Suprapubic skin (tissue), 4 donors: ENCODE measurements around the gene MYD88. TPM values are rescaled to one million over a fixed set of nuclear protein-coding genes. Genes with fewer than 3 reads are reported as not detected.

Experiments
- DNase-seq, 2 donors: peaks; one replicate each; pipeline ENCODE4 v3.0.0-alpha.2; 2019; ENCODE audit warnings: low spot score in 2 of 2
- H3K27ac ChIP-seq: fragments of 200-600 bp; sonication (generic); one replicate; pipeline ENCODE4 v1.5.1; 2019
- H3K27me3 ChIP-seq: fragments of 200-600 bp; sonication (generic); one replicate; pipeline ENCODE4 v1.5.1; 2019
- H3K36me3 ChIP-seq: fragments of 200-600 bp; sonication (generic); one replicate; pipeline ENCODE4 v1.5.1; 2019
- H3K4me1 ChIP-seq: fragments of 200-600 bp; sonication (generic); one replicate; pipeline ENCODE4 v1.5.1; 2019
- H3K4me3 ChIP-seq: fragments of 200-600 bp; sonication (generic); one replicate; pipeline ENCODE4 v1.5.1; 2019; ENCODE audit warnings: mild to moderate bottlenecking
- H3K9me3 ChIP-seq: fragments of 200-600 bp; sonication (generic); one replicate; pipeline ENCODE4 v1.5.1; 2019
- CTCF ChIP-seq, 2 donors: fragments of 200-600 bp in 1 of 2; fragments of 450-650 bp in 1 of 2; sonication (generic) in 1 of 2; IDR thresholded peaks; one replicate each; pipeline ENCODE4 v1.5.1; 2016 to 2019; ENCODE audit warnings: antibody characterized with exemption in 2 of 2, mild to moderate bottlenecking in 1 of 2, moderate library complexity in 1 of 2
- EP300 ChIP-seq: sonication (generic); formaldehyde crosslinking; IDR thresholded peaks from one replicate; pipeline ENCODE4 v1.6.1; 2017; ENCODE audit warnings: antibody characterized with exemption
- POLR2A ChIP-seq, 2 donors: fragments of 450-650 bp; IDR thresholded peaks; one replicate each; pipeline ENCODE4 v1.6.1; 2017; ENCODE audit warnings: antibody characterized with exemption in 2 of 2, mild to moderate bottlenecking in 2 of 2, moderate library complexity in 2 of 2
- POLR2AphosphoS5 ChIP-seq, 3 donors: sonication (generic); formaldehyde crosslinking; IDR thresholded peaks; one replicate each; pipeline ENCODE4 v1.6.1; 2017; ENCODE audit warnings: antibody characterized with exemption in 3 of 3
- WGBS: methylation state at CpG from one replicate; pipeline ENCODE4 v1.1.5; 2018; 5-methylcytosine and 5-hydroxymethylcytosine counted together
- total RNA-seq, 4 donors: library from RNA; depleted of rRNA; stranded (reverse); fragments of >200 nt; gene quantifications; one replicate each; pipeline ENCODE4 v1.1.0, GENCODE V29; 2016

The MYD88 gene
- total RNA-seq, 4 donors from 2014 or later, result 21.6 to 33.2 (median 28.1) TPM

GRCh38 chr3:38169027-38169317 lies 30.5 kb downstream of the MYD88 start:
- 42% methylated on average over 1 of the region's 1 CpG for WGBS
- H3K4me1 ChIP-seq, result peaks cover 39% of the 10 kb centered on the region
- no peak for DNase-seq
- TF ChIP-seq POLR2AphosphoS5 (IDR thresholded peaks at IDR 0.05) (no peak), EP300 (no peak), CTCF (IDR thresholded peaks at IDR 0.05) (no peak), POLR2A (IDR thresholded peaks at IDR 0.05) (no peak)
- no peaks in the 10 kb centered on the region for H3K36me3 ChIP-seq
- H3K4me3 ChIP-seq, result no peak overlapping the region
- H3K27ac ChIP-seq, result no peak overlapping the region
- no peaks in the 10 kb centered on the region for H3K9me3 ChIP-seq
- no peaks in the 10 kb centered on the region for H3K27me3 ChIP-seq

DNA sequence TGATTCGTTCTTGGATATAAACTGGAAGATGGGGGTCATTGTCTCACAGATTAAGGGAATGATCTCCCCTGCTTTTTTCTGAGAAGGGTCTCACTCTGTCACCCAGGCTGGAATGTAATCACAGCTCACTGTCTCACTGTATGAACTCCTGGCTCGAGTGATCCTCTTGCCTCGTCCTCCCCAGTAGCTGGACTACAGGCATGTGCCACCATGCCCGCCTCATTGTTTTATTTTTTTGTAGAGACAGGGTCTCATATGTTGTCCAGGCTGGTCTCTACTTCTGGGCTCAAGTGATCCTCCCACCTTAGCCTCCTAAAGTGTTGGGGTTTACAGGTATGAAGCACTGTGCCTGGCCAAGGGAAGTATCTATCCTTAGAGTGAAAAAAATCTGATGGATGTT lies 32.3 kb downstream of the MYD88 start:
- WGBS, result 85% methylated on average over 4 of the region's 4 CpGs
- no peak overlapping the region for H3K4me3 ChIP-seq
- H3K4me1 ChIP-seq, result peaks cover 35% of the 10 kb centered on the region
- TF ChIP-seq POLR2A (IDR thresholded peaks at IDR 0.05) (no peak), EP300 (no peak), CTCF (IDR thresholded peaks at IDR 0.05) (no peak)
- no peaks in the 10 kb centered on the region for H3K27me3 ChIP-seq
- DNase-seq, result no peak
- no peak overlapping the region for H3K27ac ChIP-seq
- no peaks in the 10 kb centered on the region for H3K9me3 ChIP-seq
- no peaks in the 10 kb centered on the region for H3K36me3 ChIP-seq

DNA sequence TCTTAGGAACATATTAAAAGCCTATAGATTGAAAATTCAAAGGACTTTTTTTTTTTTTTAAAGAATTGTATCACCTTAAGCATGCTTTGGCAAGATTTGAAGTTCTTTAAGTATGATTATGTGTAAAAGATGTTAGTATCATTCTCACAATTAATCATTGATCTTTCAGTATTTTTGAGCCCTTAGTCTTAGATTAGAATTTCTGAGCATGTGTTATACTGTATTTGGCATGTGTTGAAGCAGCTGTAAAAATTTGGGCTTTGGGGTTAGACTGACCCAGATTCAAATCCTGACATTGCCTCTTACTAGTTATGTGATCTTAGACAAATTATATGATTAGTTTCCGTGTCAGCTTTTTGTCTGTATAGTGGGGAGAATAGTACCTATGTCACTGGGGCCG lies 33.2 kb downstream of the MYD88 start:
- no peaks in the 10 kb centered on the region for H3K27me3 ChIP-seq
- no peak overlapping the region for H3K4me3 ChIP-seq
- no peak for DNase-seq
- no peak overlapping the region for H3K27ac ChIP-seq
- H3K9me3 ChIP-seq, result no peaks in the 10 kb centered on the region
- 76% methylated on average over 2 of the region's 2 CpGs for WGBS
- H3K4me1 ChIP-seq, result peaks cover 28% of the 10 kb centered on the region
- no peak for TF ChIP-seq EP300
- TF ChIP-seq POLR2AphosphoS5 (IDR thresholded peaks at IDR 0.05), result no peak
- no peak for TF ChIP-seq POLR2A (IDR thresholded peaks at IDR 0.05)
- no peak for TF ChIP-seq CTCF (IDR thresholded peaks at IDR 0.05)
- no peaks in the 10 kb centered on the region for H3K36me3 ChIP-seq

DNA sequence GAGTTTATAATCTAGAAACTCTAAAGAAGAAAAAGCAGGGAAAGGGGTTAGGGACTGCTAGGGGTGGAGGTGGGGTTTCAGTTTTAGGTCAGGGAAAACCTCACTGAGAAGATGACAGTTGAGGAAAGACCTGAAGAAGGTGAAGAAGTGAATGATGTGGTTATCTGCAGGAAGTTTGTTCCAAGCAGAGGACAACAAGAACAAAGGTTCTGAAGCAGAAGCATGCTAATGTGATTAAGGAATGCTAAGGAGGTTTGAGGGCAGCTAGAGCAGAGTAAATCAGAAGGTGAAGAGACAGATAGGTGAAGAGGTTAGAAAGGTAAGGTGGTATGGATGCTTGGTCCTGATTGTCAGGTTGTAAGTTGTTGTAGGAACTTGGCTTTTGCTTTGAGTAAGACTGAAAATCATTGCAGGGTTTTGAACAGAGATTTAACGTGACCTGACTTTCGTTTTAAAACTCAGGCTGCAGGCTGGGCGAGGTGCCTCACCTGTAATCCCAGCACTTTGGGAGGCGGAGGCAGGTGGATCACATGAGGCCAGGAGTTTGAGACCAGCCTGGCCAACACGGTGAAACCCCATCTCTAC lies 35.5 kb downstream of the MYD88 start:
- peaks cover 13% of the 10 kb centered on the region for H3K4me1 ChIP-seq
- no peak overlapping the region for H3K4me3 ChIP-seq
- H3K36me3 ChIP-seq, result no peaks in the 10 kb centered on the region
- H3K27me3 ChIP-seq, result no peaks in the 10 kb centered on the region
- TF ChIP-seq CTCF (IDR thresholded peaks at IDR 0.05) (no peak), POLR2AphosphoS5 (IDR thresholded peaks at IDR 0.05) (no peak), POLR2A (IDR thresholded peaks at IDR 0.05) (no peak), EP300 (no peak)
- 75% methylated on average over 5 of the region's 5 CpGs for WGBS
- DNase-seq, result no peak
- no peaks in the 10 kb centered on the region for H3K9me3 ChIP-seq
- H3K27ac ChIP-seq, result no peak overlapping the region

- TF ChIP-seq POLR2A (IDR thresholded peaks at IDR 0.05) (no peak), POLR2AphosphoS5 (IDR thresholded peaks at IDR 0.05) (no peak), EP300 (no peak), CTCF (IDR thresholded peaks at IDR 0.05) (no peak)
- H3K4me1 ChIP-seq, result peaks cover 8% of the 10 kb centered on the region
- H3K36me3 ChIP-seq, result no peaks in the 10 kb centered on the region
- H3K27ac ChIP-seq, result no peak overlapping the region
- H3K4me3 ChIP-seq, result no peak overlapping the region
- H3K9me3 ChIP-seq, result no peaks in the 10 kb centered on the region
- H3K27me3 ChIP-seq, result no peaks in the 10 kb centered on the region
- 38% methylated on average over 2 of the region's 2 CpGs for WGBS
- DNase-seq, result no peak
Measured at GRCh38 chr3:38177181-38177580, 38.7 kb downstream of the MYD88 start.
